Measurements from ENCODE around the gene KRTAP5-5. TPM values are rescaled to one million over a fixed set of nuclear protein-coding genes. Genes with fewer than 3 reads are reported as not detected.

KRTAP5-5 gene
- total and polyA plus RNA-seq, 2 of the 8 experiments (the other 6 are each of a cell fraction or from before 2014, with no cell fraction given): 0.09 TPM; not detected in 1

DNA sequence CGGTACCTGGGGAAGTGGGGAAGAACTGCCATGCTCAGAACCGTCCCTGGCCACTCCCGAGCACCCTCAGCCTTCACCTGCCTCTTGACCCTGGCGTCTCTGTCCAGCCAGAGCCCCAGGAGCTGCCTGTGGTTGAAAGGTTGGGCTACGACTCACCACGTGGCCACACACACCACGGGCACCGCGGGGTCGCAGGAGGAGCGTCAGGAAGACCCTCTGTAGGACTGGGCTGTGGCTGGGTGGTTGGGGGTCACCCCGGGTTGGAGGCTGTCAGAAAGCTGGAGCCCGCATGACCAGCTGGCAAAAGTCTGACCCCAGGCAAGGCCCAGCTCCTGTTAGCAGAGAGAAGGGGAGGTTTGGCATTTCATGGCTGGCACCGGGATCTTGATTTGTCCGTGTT lies 11.5 kb downstream of the KRTAP5-5 start:
- no peak overlapping the region for H2BK15ac ChIP-seq (ENCODE audit: low read length)
- DNase-seq (ENCODE audit: low read depth in 1 of 2, low spot score in 2 of 2): no peak
- POLR2A ChIA-PET (ENCODE audit: partially characterized antibody): no interaction called here

More for the DNA sequence above, 11.5 kb downstream of the KRTAP5-5 start:
- no peak overlapping the region for H3K18ac ChIP-seq (ENCODE audit: extremely low read depth, low read length)
- no peak overlapping the region for H4K91ac ChIP-seq (replicated peaks; ENCODE audit: insufficient read length, low read length)
- TF ChIP-seq SP2 (IDR thresholded peaks at IDR 0.05; ENCODE audit: low read length) (no peak), CHD2 (IDR thresholded peaks at IDR 0.05; ENCODE audit: low read length) (no peak)
- no peak overlapping the region for H3K23ac ChIP-seq (ENCODE audit: insufficient read length)
- no peak overlapping the region for H2BK120ac ChIP-seq (replicated peaks; ENCODE audit: low read depth, low read length)
- peaks cover 0 to 2% (median 0%) of the 10 kb centered on the region in 4 experiments; a peak in 1 of 7 replicates for H3K27me3 ChIP-seq (replicated peaks in 1 of 4; ENCODE audit: control insufficient read depth in 3 of 4, extremely low read depth in 1 of 4, insufficient read depth in 3 of 4, low read length in 3 of 4)
- no peak overlapping the region for H2BK5ac ChIP-seq (ENCODE audit: low read depth, low read length)
- no peak overlapping the region for H3K4me3 ChIP-seq (ENCODE audit: extremely low read depth in 1 of 4, insufficient read depth in 2 of 4, low read depth in 3 of 4, low read length in 4 of 4)
- no peaks in the 10 kb centered on the region for H3K36me3 ChIP-seq (ENCODE audit: control insufficient read depth in 2 of 4, insufficient read depth in 4 of 4, low read length in 3 of 4)
- no peak overlapping the region for H2BK20ac ChIP-seq (ENCODE audit: low read length)
- no peaks in the 10 kb centered on the region for H3K79me1 ChIP-seq (ENCODE audit: low read depth, low read length)
- H2BK12ac ChIP-seq (ENCODE audit: low read depth, low read length): no peak overlapping the region
- no peak overlapping the region for H4K5ac ChIP-seq (ENCODE audit: insufficient read length, low read depth, low read length)
- H2AK5ac ChIP-seq (ENCODE audit: low read depth, low read length): no peak overlapping the region; the same call in 1 of the 2 replicates
- H3K14ac ChIP-seq (ENCODE audit: insufficient read length): no peak overlapping the region
- H3K56ac ChIP-seq (replicated peaks; ENCODE audit: insufficient read length, low read depth, low read length): no peak overlapping the region
- H2AFZ ChIP-seq (ENCODE audit: low read length): no peak overlapping the region
- no peaks in the 10 kb centered on the region for H3K79me2 ChIP-seq (ENCODE audit: control insufficient read depth in 1 of 2, insufficient read depth in 2 of 2, low read length in 2 of 2)
- no peak overlapping the region for H4K8ac ChIP-seq (ENCODE audit: extremely low read depth, insufficient read depth, low read length)
- no peak overlapping the region for H3K4me2 ChIP-seq (ENCODE audit: insufficient read depth in 1 of 2, low read depth in 2 of 2, low read length in 2 of 2)
- CTCF ChIA-PET (ENCODE audit: partially characterized antibody): interaction anchor here (0.6 to 4.9 kb wide), 27 partner anchors 10 to 621 kb away, joined by 3 to 47 read pairs (median 4); partner anchors contain the start of genes KRTAP5-3 and KRTAP5-5
- 89% methylated on average over 15 of the region's 15 CpGs; no CpG with 5 or more reads in 1 of the 2 experiments for WGBS, 2 experiments (ENCODE audit: extremely low coverage in 1 of 2, insufficient coverage in 1 of 2, insufficient read length in 1 of 2, insufficient replicate concordance in 2 of 2, low coverage in 1 of 2, low lambda C conversion rate in 2 of 2, missing lambda C conversion rate in 1 of 2)
- no peak overlapping the region for H3K27ac ChIP-seq (ENCODE audit: low read depth, low read length)
- H3K23me2 ChIP-seq (ENCODE audit: low read depth, low read length): no peaks in the 10 kb centered on the region; the same call in 1 of the 2 replicates
- no peaks in the 10 kb centered on the region for H3K9me3 ChIP-seq (ENCODE audit: insufficient read depth in 2 of 2, low read depth in 1 of 2, low read length in 1 of 2)
- no peak for FAIRE-seq
- H3K4me1 ChIP-seq (replicated peaks in 1 of 4; ENCODE audit: control insufficient read depth in 3 of 4, insufficient read depth in 4 of 4, low read length in 3 of 4): no peaks in the 10 kb centered on the region; a peak in 1 of 7 replicates
- H3K9ac ChIP-seq (replicated peaks in 1 of 4; ENCODE audit: extremely low read depth in 1 of 4, low read depth in 3 of 4, low read length in 3 of 4): no peak overlapping the region
- no peaks in the 10 kb centered on the region for H4K20me1 ChIP-seq (replicated peaks in 1 of 2; ENCODE audit: control insufficient read depth in 1 of 2, insufficient read depth in 2 of 2, low read length in 2 of 2)
- no peak overlapping the region for H3K4ac ChIP-seq (replicated peaks; ENCODE audit: insufficient read length, low read depth, low read length)
